Activated CD4-positive, alpha-beta T cell treated with anti-CD3 and anti-CD28 coated beads for 36 hours (primary cell): ENCODE data around the gene PALD1. TPM values are rescaled to one million over a fixed set of nuclear protein-coding genes. Genes with fewer than 3 reads are reported as not detected.

Source experiments
- ATAC-seq: fragments of 200-7000 bp; cut with Tn5 transposase; one replicate; pipeline ENCODE4 v1.10.0; 2021; ENCODE audit warnings: mild to moderate bottlenecking, moderate library complexity
- CTCF ChIA-PET: fragments of 350-600 bp; sonication (Branson Sonifier 250); formaldehyde crosslinking; loops from one replicate; lab custom pipeline; 2021; ENCODE audit warnings: antibody characterized with exemption; lab: Charles Lee
- POLR2A ChIA-PET: fragments of 350-600 bp; sonication (Branson Sonifier 250); formaldehyde crosslinking; loops from one replicate; lab custom pipeline; 2021; ENCODE audit warnings: antibody characterized with exemption, inconsistent platforms; lab: Charles Lee
- DNase-seq: peaks from one replicate; pipeline ENCODE4 v3.0.0-alpha.2; 2020
- H3K27ac Mint-ChIP-seq: one replicate; pipeline ENCODE4 v1.8.0; 2021; ENCODE audit warnings: mixed read lengths
- H3K27me3 Mint-ChIP-seq: one replicate; pipeline ENCODE4 v1.8.0; 2021; ENCODE audit warnings: mixed read lengths
- H3K36me3 Mint-ChIP-seq: one replicate; pipeline ENCODE4 v1.8.0; 2021; ENCODE audit warnings: low read depth, mixed read lengths
- H3K4me1 Mint-ChIP-seq: one replicate; pipeline ENCODE4 v1.8.0; 2021; ENCODE audit warnings: mixed read lengths
- H3K4me3 Mint-ChIP-seq: one replicate; pipeline ENCODE4 v1.8.0; 2021; ENCODE audit warnings: mild to moderate bottlenecking, moderate library complexity, mixed read lengths
- H3K9me3 Mint-ChIP-seq: one replicate; pipeline ENCODE4 v1.8.0; 2021; ENCODE audit warnings: low read depth, mixed read lengths
- intact Hi-C, 2 experiments: fragments of 100-400 bp; cut with DNase I in 1 of 2; cut with micrococcal nuclease in 1 of 2; formaldehyde crosslinking; loops; one replicate each; pipeline versions ENCODE4 v1.14.2 to v1.15.1; 2022 to 2024; cut with DNase I, micrococcal nuclease
- total RNA-seq, 2 experiments: library from RNA; stranded (reverse); gene quantifications; one replicate each; pipeline ENCODE4 v1.2.3, GENCODE V29; 2021

The PALD1 gene
- total RNA-seq, 2 experiments from 2014 or later, result 5.4 to 6.7 TPM

- no peaks in the 10 kb centered on the region for H3K9me3 Mint-ChIP-seq
- intact Hi-C loops, result no loop called here
- CTCF ChIA-PET, result interaction anchor here (0.9 kb wide), 1 partner anchor 26 kb away, joined by 3 read pairs; no protein-coding TSS in a partner anchor
These were observed 107.9 kb downstream of the PALD1 start for GRCh38 chr10:70586348-70586930.

DNA sequence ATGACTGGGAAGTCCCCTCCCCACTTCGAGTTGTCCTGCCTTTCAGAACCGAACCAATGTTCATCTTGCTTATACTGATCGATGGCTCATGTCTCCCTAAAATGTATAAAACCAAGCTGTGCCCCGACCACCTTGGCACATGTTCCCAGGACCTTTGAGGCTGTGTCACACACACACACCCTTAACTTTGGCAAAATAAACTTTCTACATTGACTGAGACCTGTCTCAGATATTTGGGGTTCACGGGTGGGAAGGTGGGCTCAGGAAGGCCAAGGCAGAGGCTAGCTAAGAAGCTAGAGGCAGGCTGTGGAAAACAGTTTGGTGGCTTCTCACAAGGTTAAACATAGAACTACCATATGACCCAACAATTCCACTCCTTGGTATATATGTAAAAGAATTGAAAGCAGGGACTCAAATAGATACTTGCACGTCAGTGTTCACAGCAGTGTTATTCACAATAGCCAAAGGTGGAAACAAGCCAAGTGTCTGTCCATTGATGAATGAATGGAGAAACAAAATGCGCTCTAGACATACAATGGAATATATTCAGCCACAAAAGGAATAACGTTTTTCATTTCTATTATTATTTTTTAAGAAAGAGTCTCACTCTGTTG lies 108.6 kb downstream of the PALD1 start:
- Mint-ChIP-seq H3K9me3 (no peaks in the 10 kb centered on the region), H3K4me1 (peaks cover 14% of the 10 kb centered on the region), H3K27me3 (peaks cover 10% of the 10 kb centered on the region), H3K36me3 (no peaks in the 10 kb centered on the region), H3K4me3 (no peak overlapping the region), H3K27ac (peak overlapping the region; percentile 7)
- ChIA-PET CTCF (interaction anchor here (1.0 kb wide), 1 partner anchor 15 kb away, joined by 4 read pairs; no protein-coding TSS in a partner anchor), POLR2A (no interaction called here)
- ATAC-seq (peak; percentile 87), DNase-seq (peak; percentile 41)
- intact Hi-C loops, result loop anchor here (1.0 kb wide), 1 partner anchor 9 kb away; no protein-coding TSS in a partner anchor

More at GRCh38 chr10:70586348-70586930, 107.9 kb downstream of the PALD1 start:
- H3K27ac Mint-ChIP-seq, result no peak overlapping the region
- POLR2A ChIA-PET, result no interaction called here
- no peak for DNase-seq
- H3K36me3 Mint-ChIP-seq, result no peaks in the 10 kb centered on the region
- peaks cover 10% of the 10 kb centered on the region for H3K27me3 Mint-ChIP-seq
- ATAC-seq, result no peak
- H3K4me1 Mint-ChIP-seq, result peaks cover 14% of the 10 kb centered on the region
- H3K4me3 Mint-ChIP-seq, result no peak overlapping the region

DNA sequence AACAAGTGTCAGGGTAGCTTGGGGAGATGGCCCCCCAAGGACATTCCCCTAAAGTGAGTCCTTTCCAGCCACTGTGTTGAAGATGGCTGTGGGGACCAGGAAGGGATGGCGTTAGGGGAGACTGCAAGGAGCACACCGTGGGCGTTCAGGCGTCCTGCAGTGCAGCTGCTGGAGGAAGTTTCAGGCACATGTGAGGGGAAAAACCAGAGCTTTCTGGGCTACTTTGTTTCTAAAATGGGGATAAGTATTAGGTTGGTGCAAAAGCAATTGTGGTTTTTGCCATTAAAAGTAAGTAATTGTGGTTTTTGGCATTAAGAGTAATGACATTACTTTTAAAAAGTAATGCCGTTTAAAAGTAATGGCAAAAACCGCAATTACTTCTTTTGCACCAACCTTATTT lies 109.7 kb downstream of the PALD1 start:
- intact Hi-C loops, result no loop called here
- Mint-ChIP-seq H3K27ac (no peak overlapping the region), H3K27me3 (peaks cover 10% of the 10 kb centered on the region), H3K36me3 (no peaks in the 10 kb centered on the region), H3K9me3 (no peaks in the 10 kb centered on the region), H3K4me3 (no peak overlapping the region), H3K4me1 (peaks cover 14% of the 10 kb centered on the region)
- no peak for DNase-seq
- no peak for ATAC-seq
- ChIA-PET POLR2A (no interaction called here), CTCF (interaction anchor here (1.0 to 1.2 kb wide), 2 partner anchors 14 to 30 kb away, joined by 4 read pairs; no protein-coding TSS in a partner anchor)

DNA sequence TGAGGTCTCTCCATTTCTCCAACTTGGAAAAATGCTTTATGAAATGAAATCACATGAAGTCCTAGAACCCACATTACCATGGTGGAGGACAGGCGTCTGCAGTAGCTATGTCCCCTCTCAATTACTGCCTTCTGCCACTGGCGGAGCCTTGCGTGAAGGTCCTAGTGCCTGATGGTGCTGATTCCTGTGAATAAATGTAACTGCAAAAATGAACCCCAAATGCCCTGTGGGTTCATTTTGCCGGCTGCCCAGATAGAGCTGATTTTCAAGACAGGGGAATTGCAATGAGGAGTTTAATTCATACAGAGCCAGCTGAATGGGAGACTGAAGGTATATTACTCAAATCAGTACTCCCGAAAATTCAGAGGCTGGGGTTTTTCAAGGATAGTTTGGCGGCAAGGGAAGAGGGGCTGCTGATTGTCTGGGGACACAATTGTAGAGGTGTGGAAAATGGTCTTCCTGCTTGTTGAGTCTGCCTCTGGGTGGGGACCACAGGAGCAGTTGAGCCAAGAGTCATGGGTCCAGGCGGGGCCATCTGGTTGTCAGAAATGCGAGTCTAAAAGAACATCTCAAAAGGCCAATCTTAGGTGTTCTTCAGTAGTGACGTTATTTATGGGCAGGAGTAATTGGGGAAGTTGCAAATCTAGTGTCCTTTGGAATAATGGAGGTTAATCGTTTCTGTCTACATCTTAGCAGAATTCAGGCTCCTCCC lies 110.4 kb downstream of the PALD1 start:
- Mint-ChIP-seq H3K27ac (no peak overlapping the region), H3K4me1 (peaks cover 14% of the 10 kb centered on the region), H3K9me3 (no peaks in the 10 kb centered on the region), H3K4me3 (no peak overlapping the region), H3K36me3 (no peaks in the 10 kb centered on the region), H3K27me3 (peaks cover 10% of the 10 kb centered on the region)
- DNase-seq (no peak), ATAC-seq (no peak)
- CTCF ChIA-PET, result interaction anchor here (1.2 kb wide), 1 partner anchor 30 kb away, joined by 4 read pairs; no protein-coding TSS in a partner anchor
- intact Hi-C loops, result no loop called here
- POLR2A ChIA-PET, result no interaction called here

- Mint-ChIP-seq H3K36me3 (no peaks in the 10 kb centered on the region), H3K27me3 (peaks cover 10% of the 10 kb centered on the region), H3K27ac (no peak overlapping the region), H3K4me1 (peaks cover 16% of the 10 kb centered on the region), H3K4me3 (no peak overlapping the region), H3K9me3 (no peaks in the 10 kb centered on the region)
- DNase-seq (no peak), ATAC-seq (no peak)
- ChIA-PET POLR2A (no interaction called here), CTCF (no interaction called here)
- intact Hi-C loops, result no loop called here
These were observed 111.4 kb downstream of the PALD1 start for GRCh38 chr10:70589762-70590654.

- no peaks in the 10 kb centered on the region for H3K36me3 Mint-ChIP-seq
- DNase-seq (no peak), ATAC-seq (no peak)
- no peaks in the 10 kb centered on the region for H3K9me3 Mint-ChIP-seq
- peaks cover 10% of the 10 kb centered on the region for H3K27me3 Mint-ChIP-seq
- CTCF ChIA-PET, result interaction anchor here (2.0 kb wide), 1 partner anchor 130 kb away, joined by 4 read pairs; no protein-coding TSS in a partner anchor
- peaks cover 16% of the 10 kb centered on the region for H3K4me1 Mint-ChIP-seq
- POLR2A ChIA-PET, result no interaction called here
- intact Hi-C loops, result no loop called here
- no peak overlapping the region for H3K4me3 Mint-ChIP-seq
- H3K27ac Mint-ChIP-seq, result no peak overlapping the region
These were observed 112.3 kb downstream of the PALD1 start for GRCh38 chr10:70590655-70591416.

- POLR2A ChIA-PET, result interaction anchor here (1.1 kb wide), 1 partner anchor 33 kb away, joined by 3 read pairs; no protein-coding TSS in a partner anchor
- H3K36me3 Mint-ChIP-seq, result peaks cover 4% of the 10 kb centered on the region
- no peak overlapping the region for H3K4me3 Mint-ChIP-seq
- DNase-seq (no peak), ATAC-seq (no peak)
- H3K9me3 Mint-ChIP-seq, result no peaks in the 10 kb centered on the region
- peaks cover 10% of the 10 kb centered on the region for H3K4me1 Mint-ChIP-seq
- intact Hi-C loops, result no loop called here
- peaks cover 10% of the 10 kb centered on the region for H3K27me3 Mint-ChIP-seq
- H3K27ac Mint-ChIP-seq, result no peak overlapping the region
- CTCF ChIA-PET, result interaction anchor here (0.5 to 2.0 kb wide), 2 partner anchors 44 to 131 kb away, joined by 3 to 4 read pairs; no protein-coding TSS in a partner anchor
These were observed 113.7 kb downstream of the PALD1 start for GRCh38 chr10:70592186-70592735.

GRCh38 chr10:70592746-70593512 lies 114.4 kb downstream of the PALD1 start:
- Mint-ChIP-seq H3K9me3 (no peaks in the 10 kb centered on the region), H3K27ac (no peak overlapping the region), H3K36me3 (peaks cover 5% of the 10 kb centered on the region), H3K4me3 (no peak overlapping the region), H3K4me1 (peaks cover 6% of the 10 kb centered on the region), H3K27me3 (peaks cover 8% of the 10 kb centered on the region)
- POLR2A ChIA-PET, result no interaction called here
- intact Hi-C loops, result no loop called here
- DNase-seq (no peak), ATAC-seq (no peak)
- CTCF ChIA-PET, result interaction anchor here (0.5 to 2.0 kb wide), 5 partner anchors 9 to 616 kb away, joined by 3 to 5 read pairs (median 3); partner anchors contain the start of gene PRF1

GRCh38 chr10:70593513-70593890 lies 114.9 kb downstream of the PALD1 start:
- ChIA-PET CTCF (interaction anchor here (0.7 to 1.3 kb wide), 3 partner anchors 9 to 615 kb away, joined by 3 to 5 read pairs (median 3); partner anchors contain the start of gene PRF1), POLR2A (no interaction called here)
- H3K4me1 Mint-ChIP-seq, result peaks cover 2% of the 10 kb centered on the region
- no peaks in the 10 kb centered on the region for H3K9me3 Mint-ChIP-seq
- no peak overlapping the region for H3K4me3 Mint-ChIP-seq
- intact Hi-C loops, result no loop called here
- peaks cover 6% of the 10 kb centered on the region for H3K36me3 Mint-ChIP-seq
- ATAC-seq (no peak), DNase-seq (no peak)
- no peak overlapping the region for H3K27ac Mint-ChIP-seq
- peaks cover 8% of the 10 kb centered on the region for H3K27me3 Mint-ChIP-seq
